GM12878 (cell line): ENCODE data around the gene NFATC1. TPM values are rescaled to one million over a fixed set of nuclear protein-coding genes. Genes with fewer than 3 reads are reported as not detected.

Experiments
- ATAC-seq: fragments of 200-7000 bp; cut with Tn5 transposase; 3 replicates; pipeline ENCODE4 v1.9.1; 2020; ENCODE audit warnings: mild to moderate bottlenecking, moderate library complexity
- BruUV-seq: library from RNA; stranded (reverse); fragments of 400-500 nt; replicated peaks from 2 replicates; lab custom pipeline; 2021; lab: Mats Ljungman, UMichigan
- CTCF ChIA-PET: fragments of 300-600 bp; sonication (Branson Sonifier 250); formaldehyde crosslinking; extraction: SDS; loops from one replicate; lab custom pipeline; 2021; ENCODE audit warnings: inconsistent platforms; lab: Yijun Ruan, JAX
- POLR2A ChIA-PET: fragments of 350-600 bp; formaldehyde crosslinking; extraction: SDS; loops from one replicate; lab custom pipeline; 2021; ENCODE audit warnings: inconsistent platforms; lab: Charles Lee
- RAD21 ChIA-PET: fragments of 300-600 bp; sonication (Branson Sonifier 250); formaldehyde crosslinking; loops from one replicate; lab custom pipeline; 2023; ENCODE audit warnings: antibody characterized with exemption; ENCODE audit not compliant: unreplicated experiment; lab: Charles Lee
- SMC1A ChIA-PET: fragments of 300-600 bp; sonication (Branson Sonifier 250); formaldehyde crosslinking; loops from one replicate; lab custom pipeline; 2023; ENCODE audit not compliant: unreplicated experiment, uncharacterized antibody; lab: Charles Lee
- DNase-seq: peaks from one replicate; pipeline ENCODE4 v3.0.0-alpha.2; 2011; ENCODE audit warnings: low read depth, low spot score
- FAIRE-seq: peaks from 3 replicates; lab custom pipeline; 2011; peaks lifted over from hg19 to GRCh38; lab: Jason Lieb, UNC
- H2AFZ ChIP-seq: 2 replicates; pipeline ENCODE4 v1.6.0; 2011; ENCODE audit warnings: low read depth, low read length, control low read depth; ENCODE audit not compliant: control insufficient read depth
- H3K27ac ChIP-seq: 2 replicates; pipeline ENCODE4 v1.5.1; 2011; ENCODE audit warnings: control low read depth; ENCODE audit not compliant: control insufficient read depth, insufficient read depth
- H3K27me3 ChIP-seq, 2 experiments: replicated peaks in 1 of 2; 2 replicates each; pipeline versions ENCODE4 v1.6.0 to v1.6.1; 2011; ENCODE audit warnings: low read length in 1 of 2; ENCODE audit not compliant: control insufficient read depth in 2 of 2, insufficient read depth in 2 of 2
- H3K36me3 ChIP-seq, 2 experiments: 2 replicates each; pipeline ENCODE4 v1.5.1; 2011; ENCODE audit warnings: low read length in 1 of 2; ENCODE audit not compliant: control insufficient read depth in 2 of 2, insufficient read depth in 2 of 2
- H3K4me1 ChIP-seq: 2 replicates; pipeline ENCODE4 v1.6.1; 2011; ENCODE audit warnings: mild to moderate bottlenecking, low read length, moderate library complexity, mixed read lengths; ENCODE audit not compliant: control insufficient read depth, insufficient read depth
- H3K4me2 ChIP-seq: 2 replicates; pipeline ENCODE4 v1.6.0; 2011; ENCODE audit warnings: control low read depth; ENCODE audit not compliant: control insufficient read depth, insufficient read depth
- H3K4me3 ChIP-seq: fragments of 200-600 bp; sonication (generic); 2 replicates; pipeline ENCODE4 v1.5.1; 2016
- H3K79me2 ChIP-seq: 2 replicates; pipeline ENCODE4 v1.6.0; 2011; ENCODE audit warnings: low read length; ENCODE audit not compliant: control insufficient read depth, insufficient read depth
- H3K9ac ChIP-seq: 2 replicates; pipeline ENCODE4 v1.8.0; 2011; ENCODE audit warnings: low read length, control low read depth, mixed read lengths; ENCODE audit not compliant: control insufficient read depth, insufficient read depth
- H3K9me3 ChIP-seq: replicated peaks from 3 replicates; pipeline ENCODE4 v1.5.1; 2011; ENCODE audit warnings: mild to moderate bottlenecking, low read length; ENCODE audit not compliant: control insufficient read depth, insufficient read depth
- H4K20me1 ChIP-seq: 2 replicates; pipeline ENCODE4 v1.6.0; 2011; ENCODE audit not compliant: control insufficient read depth, insufficient read depth
- CHD1 ChIP-seq: IDR thresholded peaks from 2 replicates; pipeline ENCODE4 v1.6.1; 2012; ENCODE audit warnings: low read depth, low read length, improper control_type of control experiment
- CHD2 ChIP-seq: IDR thresholded peaks from 2 replicates; pipeline ENCODE4 v1.6.1; 2011; ENCODE audit warnings: low read depth, low read length, improper control_type of control experiment, borderline replicate concordance
- MXI1 ChIP-seq: fragments of 150-350 bp; IDR thresholded peaks from 2 replicates; pipeline ENCODE4 v1.6.1; 2011; ENCODE audit warnings: low read depth, mild to moderate bottlenecking, inconsistent platforms, low read length, improper control_type of control experiment
- MYC ChIP-seq: IDR thresholded peaks from 2 replicates; pipeline ENCODE4 v1.6.1; 2011; ENCODE audit warnings: mild to moderate bottlenecking, low read length, moderate library complexity, inconsistent platforms; ENCODE audit not compliant: insufficient read depth, insufficient replicate concordance, insufficient read length, severe bottlenecking
- NFIC ChIP-seq: IDR thresholded peaks from 2 replicates; pipeline ENCODE4 v1.6.1; 2012; ENCODE audit warnings: low read depth, mild to moderate bottlenecking, inconsistent platforms, low read length, moderate library complexity
- NFYB ChIP-seq: IDR thresholded peaks from 2 replicates; pipeline ENCODE4 v1.6.1; 2011; ENCODE audit warnings: low read depth, mild to moderate bottlenecking, low read length, improper control_type of control experiment, moderate library complexity; ENCODE audit not compliant: insufficient read depth
- PML ChIP-seq: IDR thresholded peaks from 2 replicates; pipeline ENCODE4 v1.6.1; 2012; ENCODE audit warnings: low read length, inconsistent platforms
- POLR2A ChIP-seq: IDR thresholded peaks from 2 replicates; pipeline ENCODE4 v1.6.1; 2011; ENCODE audit warnings: low read depth, mild to moderate bottlenecking, low read length
- POU2F2 ChIP-seq: IDR thresholded peaks from 3 replicates; pipeline ENCODE4 v1.6.1; 2011; ENCODE audit warnings: low read depth, mild to moderate bottlenecking, low read length, borderline replicate concordance
- PRDM15 ChIP-seq: fragments of 450-650 bp; formaldehyde crosslinking; IDR thresholded peaks from 2 replicates; pipeline ENCODE4 v1.4.0; 2020; ENCODE audit warnings: mild to moderate bottlenecking, moderate library complexity
- RAD21 ChIP-seq: IDR thresholded peaks from 2 replicates; pipeline ENCODE4 v1.6.1; 2011; ENCODE audit warnings: mild to moderate bottlenecking, low read depth, low read length, moderate library complexity; ENCODE audit not compliant: insufficient read depth
- SREBF2 ChIP-seq: IDR thresholded peaks from 2 replicates; pipeline ENCODE4 v1.6.1; 2012; ENCODE audit warnings: mild to moderate bottlenecking, low read length
- WGBS: methylation state at CpG from one replicate; pipeline ENCODE4 v1.1.6; 2016; ENCODE audit warnings: low lambda C conversion rate; ENCODE audit not compliant: insufficient replicate concordance, insufficient coverage; ENCODE audit errors: missing lambda C conversion rate; 5-methylcytosine and 5-hydroxymethylcytosine counted together
- in situ Hi-C: fragments of 300-500 bp; cut with MboI; formaldehyde crosslinking; loops from 9 replicates; pipeline ENCODE4 v1.14.3; 2018; ENCODE audit warnings: mixed read lengths
- intact Hi-C: fragments of 100-400 bp; cut with micrococcal nuclease; formaldehyde crosslinking; loops from one replicate; pipeline ENCODE4 v1.14.2; 2022; ENCODE audit not compliant: unreplicated experiment
- polyA plus RNA-seq, 11 experiments: library from polyadenylated mRNA; depleted of rRNA in 4 of 11; unstranded in 6 of 11; stranded (reverse) in 5 of 11; fragments of >200 nt; fragmentation: Nextera tagmentation in 4 of 11; fragmentation: Illumina TruSeq in 1 of 11; extraction: Ambion mirVana in 4 of 11; extraction: Trizol in 1 of 11; gene quantifications; 1 replicate in 1 of 11; 2 replicates in 10 of 11; pipeline versions ENCODE4 v1.2.1 to v1.2.3, GENCODE V29; 2011 to 2016; ENCODE audit warnings: inconsistent platforms in 2 of 11, missing spikeins in 2 of 11, low read depth in 1 of 11
- total RNA-seq, 4 experiments: library from RNA; depleted of rRNA in 3 of 4; stranded (reverse); fragments of >200 nt in 3 of 4; fragmentation: Illumina TruSeq in 1 of 4; extraction: Trizol in 1 of 4; gene quantifications; 2 replicates each; pipeline versions ENCODE4 v1.2.1 to v1.2.3, GENCODE V29; 2013 to 2021

The NFATC1 gene
- total and polyA plus RNA-seq, 10 of the 15 experiments (the other 5 are each of a cell fraction or from before 2014, with no cell fraction given): 0.84 to 20.8 (median 5.1) TPM

GRCh38 chr18:79501006-79501405, 105.3 kb downstream of the NFATC1 start:
- DNase-seq (no peak), ATAC-seq (no peak)
- no peak overlapping the region for H3K27ac ChIP-seq
- peaks cover 18% of the 10 kb centered on the region for H3K4me1 ChIP-seq
- ChIA-PET SMC1A (no interaction called here), POLR2A (no interaction called here), CTCF (no interaction called here), RAD21 (no interaction called here)
- no peak overlapping the region for H3K4me3 ChIP-seq
- in situ Hi-C loops: loop anchor here (5.0 kb wide), 1 partner anchor 34 kb away; no protein-coding TSS in a partner anchor
- no peaks in the 10 kb centered on the region for H3K27me3 ChIP-seq
- H4K20me1 ChIP-seq: no peaks in the 10 kb centered on the region
- 56% methylated on average over 4 of the region's 4 CpGs for WGBS
- H3K4me2 ChIP-seq: no peak overlapping the region
- no peak overlapping the region for H3K9ac ChIP-seq
- intact Hi-C loops: no loop called here
- no peak overlapping the region for H2AFZ ChIP-seq
- peaks cover 12% of the 10 kb centered on the region for H3K9me3 ChIP-seq
- BruUV-seq: no TSS peak
- no peaks in the 10 kb centered on the region for H3K36me3 ChIP-seq
- TF ChIP-seq MXI1 (no peak), NFIC (no peak), POU2F2 (no peak), PML (no peak), MYC (no peak), CHD2 (no peak), NFYB (no peak), PRDM15 (CRISPR knock-in tag) (no peak), RAD21 (no peak), POLR2A (no peak), CHD1 (no peak), SREBF2 (no peak)
- TF ChIP-seq, all 136 proteins: peak for 0
- no peak for FAIRE-seq
- H3K79me2 ChIP-seq: no peaks in the 10 kb centered on the region
